GM18502 (cell line): ENCODE measurements around the gene COX7A1.
"Not testable (repeated sequence)": the region's sequence is repeated elsewhere in the genome, so short reads cannot be mapped to it uniquely, and the experiment has no call there.

Experiments used
- ATAC-seq: cut with Tn5 transposase; IDR thresholded peaks from one replicate; pipeline ENCODE4 v1.9.1; 2021; ENCODE audit warnings: mild to moderate bottlenecking; ENCODE audit not compliant: unreplicated experiment, poor library complexity

The COX7A1 gene

GRCh38 chr19:36142496-36142895 lies 9.8 kb downstream of the COX7A1 start:
- ATAC-seq = no peak

GRCh38 chr19:36142046-36142445 lies 10.2 kb downstream of the COX7A1 start:
- ATAC-seq = no peak

DNA sequence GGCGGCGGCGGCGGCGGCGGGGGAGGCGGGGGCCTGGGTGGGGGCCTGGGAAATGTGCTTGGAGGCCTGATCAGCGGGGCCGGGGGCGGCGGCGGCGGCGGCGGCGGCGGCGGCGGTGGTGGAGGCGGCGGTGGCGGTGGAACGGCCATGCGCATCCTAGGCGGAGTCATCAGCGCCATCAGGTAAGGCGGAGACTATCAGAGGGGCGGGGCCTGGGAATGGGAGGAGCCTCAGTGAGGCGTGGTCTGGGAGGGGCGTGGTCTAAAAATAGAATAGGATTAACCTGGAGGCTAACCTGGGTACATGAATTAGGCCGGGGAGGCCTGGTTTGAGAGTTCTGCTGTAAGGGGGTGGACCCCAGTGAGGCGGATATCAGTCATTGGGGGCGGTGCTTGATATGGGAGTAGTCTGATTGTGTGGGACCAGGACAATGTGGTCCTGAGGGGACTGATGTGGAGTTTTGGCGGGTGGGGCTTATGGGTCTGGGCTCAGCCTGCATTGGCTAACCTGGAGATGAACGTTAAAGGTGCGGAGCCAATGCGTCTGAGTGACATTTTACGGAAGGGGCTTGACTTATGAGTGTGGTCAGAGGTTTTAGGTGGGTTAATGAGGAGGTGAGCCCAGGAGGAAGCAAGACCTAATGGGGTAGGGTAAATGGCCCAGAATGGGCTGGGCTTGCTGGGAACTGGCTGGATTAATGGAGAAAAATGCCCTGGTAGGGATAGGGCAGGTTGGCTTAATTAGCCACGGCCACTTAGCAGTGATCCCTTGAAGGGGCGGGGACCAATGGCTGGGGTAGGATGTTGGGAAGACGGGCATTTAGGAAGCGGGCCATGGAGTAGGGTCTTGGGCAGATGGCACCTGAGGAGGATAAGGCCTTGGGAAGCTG lies 11.0 kb downstream of the COX7A1 start:
- ATAC-seq = peak; percentile 48

- peak; percentile 19 for ATAC-seq
Measured at GRCh38 chr19:36140304-36141038, 11.8 kb downstream of the COX7A1 start.

GRCh38 chr19:36139473-36140303 lies 12.6 kb downstream of the COX7A1 start, which contains the start of gene CAPNS1:
TSS of gene CAPNS1 (plus strand) at chr19:36140066. CDS start at chr19:36141012, 946 bp downstream.
- peak; percentile 84 for ATAC-seq

DNA sequence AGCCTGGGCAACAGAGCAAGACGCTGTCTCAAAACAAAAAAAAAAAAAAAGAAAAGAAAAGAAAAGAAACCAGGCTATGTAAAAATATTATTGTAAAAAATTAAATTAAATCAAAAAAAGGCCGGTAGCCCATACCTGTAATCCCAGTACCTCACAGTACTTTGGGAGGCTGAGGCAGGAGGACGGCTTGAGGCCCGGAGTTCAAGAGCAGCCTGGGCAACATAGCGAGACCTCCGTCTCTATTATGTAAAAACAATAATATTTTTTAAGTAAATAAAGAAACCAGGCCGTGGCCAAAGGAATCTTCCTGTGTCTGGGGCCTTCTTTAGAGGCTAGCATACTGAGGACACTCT lies 13.2 kb downstream of the COX7A1 start:
- ATAC-seq = no peak

DNA sequence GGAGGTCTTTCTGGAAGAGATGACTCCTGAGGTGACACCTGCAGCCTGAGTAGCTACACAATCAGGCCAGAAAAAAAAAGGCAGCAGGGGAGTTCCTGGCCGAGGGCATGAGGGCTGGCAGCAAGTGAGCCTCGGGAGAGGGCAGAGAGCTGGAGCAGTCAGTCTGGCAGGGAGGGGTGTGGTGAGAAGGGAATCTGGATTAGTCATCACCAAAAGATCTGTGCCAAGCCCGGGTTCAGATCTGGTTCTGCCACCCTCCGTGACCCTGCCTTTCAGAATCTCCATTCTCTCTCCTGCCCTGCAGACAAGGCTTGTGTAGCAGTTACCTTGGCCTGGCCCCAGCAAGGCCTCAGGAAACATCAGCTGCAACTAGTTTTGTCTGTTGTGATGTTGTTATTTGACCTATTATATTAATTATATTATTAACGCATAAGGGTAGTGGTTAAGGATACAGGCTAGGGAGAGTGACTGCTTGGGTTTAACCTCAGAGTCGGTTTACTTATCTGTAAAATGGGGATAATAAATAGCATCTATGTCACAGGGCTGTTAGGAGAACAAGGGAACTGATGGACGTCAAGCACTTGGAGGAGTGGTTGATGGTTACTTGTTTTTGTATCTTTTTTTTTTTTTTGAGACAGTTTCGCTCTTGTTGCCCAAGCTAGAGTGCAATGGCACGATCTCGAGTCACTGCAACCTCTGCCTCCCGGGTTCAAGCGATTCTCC lies 15.1 kb downstream of the COX7A1 start:
- ATAC-seq = no peak

DNA sequence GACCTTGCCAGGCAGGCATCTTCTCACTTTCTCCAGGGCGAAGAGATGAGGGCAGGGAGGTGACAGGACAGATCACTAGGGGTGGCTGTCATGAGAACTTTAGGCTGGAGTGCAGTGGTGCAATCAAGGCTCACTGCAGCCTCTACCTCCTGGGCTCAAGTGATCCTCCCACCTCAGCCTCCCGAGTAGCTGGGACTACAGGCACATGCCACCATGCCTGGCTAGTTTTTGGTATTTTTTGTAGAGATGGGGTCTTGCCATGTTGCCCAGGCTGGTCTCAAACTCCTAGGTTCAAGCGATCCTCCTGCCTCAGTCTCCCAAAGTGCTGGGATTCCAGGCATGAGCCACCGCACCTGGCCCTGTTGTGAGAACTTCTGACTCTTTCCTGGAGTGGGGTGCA lies 17.4 kb downstream of the COX7A1 start:
- not testable (repeated sequence) for ATAC-seq

GRCh38 chr19:36131221-36131620 lies 21.0 kb downstream of the COX7A1 start:
- ATAC-seq = not testable (repeated sequence)

DNA sequence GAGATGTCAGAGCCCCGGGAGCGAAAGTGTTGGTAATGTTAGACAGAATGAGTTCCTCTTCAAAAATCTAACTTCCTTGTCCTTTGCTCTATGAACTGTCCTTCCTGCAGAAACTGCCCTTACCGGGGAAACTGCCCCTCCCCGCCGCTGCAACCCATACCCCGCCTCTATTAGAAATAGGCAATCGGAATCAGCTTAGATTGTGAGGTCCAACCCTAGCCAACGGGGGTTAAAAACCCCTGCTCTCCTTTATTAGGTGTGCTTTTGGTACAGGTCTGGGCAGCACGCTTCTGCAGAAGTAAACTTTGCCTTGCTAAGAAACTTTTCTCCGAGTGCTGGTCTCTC lies 23.9 kb downstream of the COX7A1 start:
- ATAC-seq = no peak

- no peak for ATAC-seq
Measured at GRCh38 chr19:36125557-36125956, 26.7 kb downstream of the COX7A1 start.

GRCh38 chr19:36121486-36122124 lies 30.6 kb downstream of the COX7A1 start:
- ATAC-seq = no peak

DNA sequence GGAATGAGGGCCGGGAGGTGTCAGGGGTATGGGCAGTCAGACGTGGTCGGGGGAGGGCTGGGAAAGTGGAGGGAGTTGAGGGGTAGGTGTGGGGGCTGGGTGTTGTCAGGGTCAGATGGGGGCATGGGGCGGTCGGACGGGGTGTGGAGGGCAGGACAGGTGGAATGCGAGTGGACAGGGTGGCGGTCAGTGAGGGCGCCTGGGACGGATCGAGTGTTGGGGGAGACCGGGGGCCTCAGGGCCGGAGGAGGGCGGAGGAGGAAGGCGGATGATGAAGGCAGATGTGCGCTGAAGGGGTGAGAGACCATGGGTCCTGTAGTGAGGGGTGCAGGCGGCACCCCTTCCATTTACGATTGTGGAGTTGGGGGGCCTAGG lies 31.3 kb downstream of the COX7A1 start:
- no peak for ATAC-seq

DNA sequence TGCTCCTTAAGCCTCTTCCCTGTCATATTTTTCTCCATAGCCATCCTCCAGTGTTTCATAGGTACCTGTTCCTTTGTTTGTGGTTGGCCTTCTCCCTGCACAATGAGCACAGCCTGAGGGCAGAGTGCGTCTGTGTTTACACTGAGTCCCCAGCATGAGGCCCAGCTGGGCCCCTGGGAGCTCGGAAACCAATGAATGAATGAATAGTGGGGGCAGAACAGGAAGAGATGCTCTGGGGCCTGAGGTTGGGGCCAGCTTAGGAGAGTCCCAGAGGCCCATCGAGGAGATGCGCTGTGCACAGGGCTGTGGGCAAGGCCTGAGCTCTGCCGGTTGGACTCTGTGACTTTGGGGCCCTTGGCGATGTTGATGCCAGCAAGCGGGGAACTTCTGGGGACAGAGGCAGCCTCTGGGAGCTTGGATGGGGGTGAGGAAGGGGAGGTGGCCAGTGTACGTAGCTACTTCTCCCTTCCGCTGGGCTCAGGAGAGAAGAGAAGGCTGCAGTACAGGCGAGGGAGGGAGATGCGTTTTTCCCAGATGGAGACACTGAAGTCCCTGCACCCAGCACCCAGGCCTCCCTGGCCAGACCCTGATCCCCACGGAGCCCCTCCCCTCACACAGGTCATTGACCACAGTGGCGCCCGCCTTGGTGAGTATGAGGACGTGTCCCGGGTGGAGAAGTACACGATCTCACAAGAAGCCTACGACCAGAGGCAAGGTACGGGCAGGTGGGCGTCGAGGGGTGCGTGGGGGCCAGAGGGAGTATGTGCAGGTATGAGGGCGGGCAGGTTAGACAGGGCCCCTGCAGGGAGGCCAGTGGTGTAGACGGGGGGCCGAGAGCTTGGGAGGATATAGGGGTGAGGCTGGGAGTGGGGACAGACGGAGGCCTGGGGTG lies 31.9 kb downstream of the COX7A1 start:
- no peak for ATAC-seq

- ATAC-seq = no peak
Measured at GRCh38 chr19:36116344-36116637, 36.0 kb downstream of the COX7A1 start.

GRCh38 chr19:36115453-36116343 lies 36.5 kb downstream of the COX7A1 start, which contains the start of gene TBCB:
TSS of gene TBCB (plus strand) at chr19:36115468. CDS start at chr19:36115561, 93 bp downstream.
- ATAC-seq = peak; percentile 31

DNA sequence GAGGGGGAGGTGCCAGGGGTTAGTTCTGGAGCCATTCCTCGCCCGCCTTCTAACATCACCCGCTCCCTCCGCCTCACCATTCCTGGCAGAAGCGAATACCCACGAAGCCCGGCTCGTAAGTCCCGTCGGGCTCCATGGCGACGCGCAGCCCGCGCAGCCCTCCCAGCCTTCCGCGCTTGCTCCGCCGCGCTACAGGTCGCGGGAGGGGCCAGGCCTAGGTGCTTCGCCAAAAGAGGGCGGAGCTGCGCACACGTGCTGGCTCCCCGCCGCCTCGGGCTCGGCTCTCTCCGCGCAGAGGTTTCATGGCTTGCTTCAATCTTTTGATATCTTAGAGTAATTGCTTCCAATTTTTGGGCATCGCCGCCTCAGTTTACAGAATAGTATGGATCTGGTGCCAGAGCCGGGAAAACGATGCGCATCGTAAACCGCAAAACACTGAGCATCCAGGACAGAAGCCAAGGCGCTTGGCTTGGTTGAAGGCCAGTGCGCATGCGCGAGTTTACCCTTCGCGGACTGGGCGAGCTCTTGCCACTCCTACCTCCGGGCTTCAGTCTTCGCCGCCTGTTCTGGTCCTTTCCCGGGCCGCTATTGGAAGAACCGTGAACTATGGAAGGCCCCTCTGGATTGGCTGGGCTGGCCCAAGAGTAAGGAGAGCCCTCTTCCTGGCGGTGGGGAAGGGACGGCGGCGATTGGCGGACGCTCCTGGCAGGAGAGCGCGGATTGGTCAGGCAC lies 37.4 kb downstream of the COX7A1 start, which contains the start of gene POLR2I:
POLR2I (minus strand) TSS at position 155 of the 732 bp plus-strand sequence; CDS start at position 136, 19 bp downstream.
- peak; percentile 85 for ATAC-seq
